Measurements from ENCODE around the gene INSC.

The INSC gene

DNA sequence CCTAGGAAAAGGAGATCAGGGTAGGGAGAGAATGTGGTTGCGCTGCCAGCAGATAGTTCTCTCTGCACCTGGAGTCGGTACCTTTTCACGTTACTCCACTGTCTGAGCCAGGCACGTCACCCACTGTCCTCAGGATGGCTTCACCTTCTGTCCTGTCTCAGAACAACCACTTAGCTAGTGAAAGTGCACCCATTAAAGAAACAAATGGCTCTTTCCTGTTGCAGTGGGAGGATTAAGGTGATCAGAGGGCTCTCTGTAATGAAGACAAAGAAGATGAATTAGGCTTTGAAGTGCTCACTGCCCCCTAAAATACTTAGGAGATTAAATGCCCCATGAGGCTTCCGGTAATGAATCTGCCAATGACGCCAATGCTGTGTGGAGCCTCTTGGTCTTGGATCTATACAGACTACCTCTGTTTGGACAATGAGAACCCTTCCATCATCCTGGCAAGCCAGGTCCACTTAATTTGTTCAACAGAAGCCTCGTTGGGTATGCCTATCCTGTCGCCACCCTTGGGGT lies 113.7 kb downstream of the INSC start:
- no peak for DNase-seq

DNA sequence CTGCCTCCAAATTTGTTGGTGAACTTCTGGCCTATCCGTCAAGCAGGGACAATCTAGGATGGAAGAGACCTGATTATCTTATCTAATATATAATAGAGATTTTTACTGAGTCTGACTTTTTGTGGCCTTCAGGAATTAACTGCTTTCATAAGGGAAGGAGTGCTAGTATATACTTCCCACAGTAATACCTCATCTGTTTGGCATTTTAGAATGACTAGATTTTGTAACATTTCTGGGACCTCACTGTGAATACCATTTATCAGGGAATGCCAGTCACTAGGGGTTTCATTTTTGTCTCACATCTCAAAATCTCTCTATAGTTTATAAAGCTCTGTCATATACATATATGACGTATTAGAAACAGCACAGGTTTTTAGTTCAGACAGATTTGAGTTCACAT lies 114.3 kb downstream of the INSC start:
- DNase-seq = no peak

DNA sequence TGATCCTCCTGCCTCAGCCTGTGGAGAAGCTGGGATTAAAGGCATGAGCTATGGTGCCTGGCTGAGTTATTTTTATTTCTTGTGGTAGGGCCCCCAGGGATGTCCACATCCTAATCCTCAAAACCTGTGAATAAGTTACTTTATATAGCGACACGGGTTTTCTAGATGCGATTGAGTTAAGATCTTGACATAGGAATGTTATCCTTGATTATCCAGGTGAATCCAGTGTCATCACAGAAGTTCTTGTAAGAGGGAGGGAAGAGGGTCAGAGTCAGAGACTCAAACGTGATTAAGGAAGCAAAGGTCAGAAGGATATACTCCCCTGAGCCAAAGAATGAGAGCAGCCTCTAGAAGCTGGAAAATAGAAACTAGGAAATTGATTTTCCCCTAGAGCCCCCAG lies 117.8 kb downstream of the INSC start:
- DNase-seq = no peak

DNA sequence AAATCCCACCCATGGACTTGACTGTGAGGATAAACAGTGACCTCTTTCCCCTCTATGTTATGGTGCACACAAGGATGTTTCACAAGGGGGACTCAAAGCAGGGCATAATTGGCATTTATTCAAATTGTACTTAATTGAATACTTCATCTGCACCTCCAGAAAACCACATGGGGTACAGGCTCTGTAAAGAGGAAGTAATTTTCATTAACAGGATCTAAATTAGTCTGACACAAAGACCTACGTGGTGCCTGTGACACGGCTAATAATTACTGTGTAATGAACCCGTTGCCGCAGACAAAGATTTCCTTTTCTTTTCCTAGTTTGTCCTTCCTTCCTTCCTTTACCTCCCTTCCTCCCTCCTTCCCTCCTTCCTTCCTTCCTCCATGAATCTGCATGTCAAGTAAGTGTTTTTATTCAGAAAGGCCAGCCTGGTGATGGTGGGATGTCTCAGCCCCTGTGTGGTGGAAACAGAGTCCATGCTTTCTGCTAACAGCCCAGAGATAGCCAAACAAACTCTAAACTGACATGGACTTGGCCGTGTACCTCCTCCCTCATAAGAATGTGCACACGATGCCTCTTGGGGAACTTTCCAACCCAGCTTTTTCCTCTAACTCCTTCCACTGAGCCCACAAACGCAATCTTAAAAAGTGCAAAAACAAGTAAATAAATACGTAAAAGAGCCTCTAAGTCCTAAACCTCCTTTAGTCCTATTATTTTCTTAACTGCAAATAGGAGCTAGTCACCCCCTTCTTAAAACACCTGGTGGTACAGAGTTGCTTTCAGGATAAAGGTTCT lies 118.8 kb downstream of the INSC start:
- no peak for DNase-seq

DNA sequence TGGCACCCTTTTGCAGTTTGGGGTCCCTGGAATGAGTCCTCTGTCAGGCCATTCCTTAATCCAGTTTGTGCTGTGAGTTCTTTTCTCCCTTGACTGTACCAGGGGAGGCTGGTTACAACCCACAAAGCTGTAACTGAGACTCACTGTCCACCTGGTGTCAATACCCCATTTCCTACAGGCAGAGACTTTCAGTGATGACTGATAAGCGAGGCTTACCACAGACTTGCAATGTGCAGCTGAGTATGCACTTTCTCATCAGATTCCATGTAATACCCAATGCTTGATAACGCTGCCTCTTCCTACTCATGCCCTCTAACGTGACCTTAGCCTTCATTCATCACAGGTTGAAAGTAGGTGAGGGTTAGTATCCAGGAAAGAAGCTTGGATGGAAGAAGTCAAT lies 120.1 kb downstream of the INSC start:
- DNase-seq = no peak

DNA sequence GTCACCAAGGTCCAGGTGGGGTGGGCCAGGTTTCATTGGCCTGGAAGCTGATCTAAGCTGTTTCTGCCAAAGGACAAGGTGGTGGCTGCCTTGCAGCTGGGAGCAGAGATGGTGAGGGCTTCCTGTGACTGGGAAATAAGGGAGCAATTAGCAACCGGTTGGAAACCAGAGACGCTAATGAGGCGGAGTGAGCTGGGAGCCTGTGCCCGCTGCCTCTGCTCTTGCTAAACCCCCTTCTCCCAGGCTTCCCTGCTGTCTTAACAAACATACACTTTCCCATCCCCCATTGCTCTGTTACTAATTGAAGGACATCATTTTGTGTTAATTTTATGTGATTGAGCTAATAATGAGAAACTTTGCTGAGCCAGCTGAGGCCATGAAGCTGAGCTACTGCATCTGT lies 121.8 kb downstream of the INSC start:
- no peak for DNase-seq

DNA sequence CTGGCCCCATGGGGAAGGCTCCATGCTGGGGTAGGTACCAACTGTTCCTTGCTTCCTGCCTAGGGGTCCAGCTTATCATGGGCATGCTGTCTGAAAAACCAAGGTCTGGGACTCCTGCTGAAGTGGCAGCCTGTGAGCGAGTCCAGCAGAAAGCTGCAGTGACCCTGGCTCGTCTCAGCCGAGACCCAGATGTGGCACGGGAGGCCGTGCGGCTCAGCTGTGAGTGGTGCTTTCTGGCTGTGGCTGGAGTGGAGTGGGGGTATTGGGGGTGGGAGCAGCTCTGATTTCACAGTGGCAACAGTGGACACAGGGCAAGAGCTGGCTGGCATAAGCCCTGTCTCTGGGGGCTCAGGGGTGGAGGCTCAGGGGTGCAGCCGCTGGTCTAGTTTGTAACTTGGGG lies 124.1 kb downstream of the INSC start:
- DNase-seq = no peak

DNA sequence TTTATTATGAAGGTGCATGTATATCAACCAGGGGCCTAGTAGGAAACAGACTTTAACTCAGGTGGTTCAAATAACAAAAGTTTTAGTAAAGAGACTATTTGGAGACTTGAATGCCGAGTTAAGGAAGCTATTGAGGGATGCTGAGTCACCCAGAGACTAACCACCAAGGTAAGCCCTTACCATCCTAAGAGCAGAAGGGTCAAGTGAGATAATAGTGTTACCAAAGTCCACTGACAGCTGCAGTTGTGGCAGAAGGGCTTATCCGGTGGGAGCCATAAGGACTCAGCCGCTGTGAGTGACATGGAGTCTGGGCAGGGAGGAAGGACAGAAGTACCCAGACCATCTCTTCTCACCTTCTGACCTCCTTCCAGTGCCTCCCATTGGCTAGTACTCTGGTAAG lies 134.0 kb downstream of the INSC start:
- no peak for DNase-seq

DNA sequence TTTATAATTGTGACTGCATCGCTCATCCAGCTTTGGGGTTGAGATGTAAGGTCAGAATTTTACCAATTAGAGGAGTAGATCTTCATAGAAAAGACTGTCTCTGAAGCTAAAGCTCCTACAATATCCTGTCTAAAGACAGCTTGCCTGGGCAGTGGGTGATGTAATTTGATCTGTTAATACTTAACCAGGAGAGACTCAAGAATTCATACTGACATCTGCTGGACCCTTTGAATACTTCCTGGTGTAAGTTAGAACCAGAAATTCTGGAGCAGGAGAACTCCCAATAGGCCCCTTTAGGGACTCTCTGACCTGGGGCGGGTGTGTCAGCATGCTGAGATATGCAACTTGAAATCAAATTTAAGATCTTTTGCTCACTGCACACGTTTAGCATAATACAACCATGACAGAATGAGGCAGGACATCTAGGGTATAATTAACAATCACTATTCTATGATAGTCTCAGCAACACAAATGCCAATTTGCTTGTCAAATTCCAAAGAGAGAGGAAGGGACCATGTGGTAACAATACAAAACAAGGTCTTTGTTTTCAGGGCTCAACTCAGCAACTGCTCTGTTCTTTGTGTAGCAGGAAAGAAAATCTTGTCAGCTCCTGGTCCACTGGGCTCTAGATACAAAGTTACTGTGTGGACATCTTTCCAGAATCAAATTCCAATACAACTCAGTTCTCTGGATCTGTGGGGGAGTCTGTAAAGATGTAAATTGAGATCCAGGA lies 143.9 kb downstream of the INSC start:
- no peak for DNase-seq

DNA sequence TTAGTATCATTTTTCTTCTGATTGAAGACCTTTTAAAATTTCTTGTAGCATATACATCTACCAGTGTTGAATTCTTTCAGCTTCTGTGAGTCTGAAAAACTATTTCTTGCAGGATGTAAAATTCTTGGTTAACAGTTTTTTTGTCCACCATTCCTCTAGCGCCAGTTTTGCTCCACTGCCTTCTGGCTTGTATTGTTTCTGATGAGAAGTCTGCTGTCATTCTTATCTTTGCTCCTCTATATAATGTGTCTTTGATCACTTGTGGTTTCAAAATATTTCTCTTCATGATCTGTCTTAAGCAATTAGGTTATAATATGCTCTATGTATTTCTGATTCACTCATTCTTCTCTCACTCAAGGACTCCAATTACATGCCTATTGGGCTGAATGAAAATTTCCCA lies 152.3 kb downstream of the INSC start:
- DNase-seq = no peak

DNA sequence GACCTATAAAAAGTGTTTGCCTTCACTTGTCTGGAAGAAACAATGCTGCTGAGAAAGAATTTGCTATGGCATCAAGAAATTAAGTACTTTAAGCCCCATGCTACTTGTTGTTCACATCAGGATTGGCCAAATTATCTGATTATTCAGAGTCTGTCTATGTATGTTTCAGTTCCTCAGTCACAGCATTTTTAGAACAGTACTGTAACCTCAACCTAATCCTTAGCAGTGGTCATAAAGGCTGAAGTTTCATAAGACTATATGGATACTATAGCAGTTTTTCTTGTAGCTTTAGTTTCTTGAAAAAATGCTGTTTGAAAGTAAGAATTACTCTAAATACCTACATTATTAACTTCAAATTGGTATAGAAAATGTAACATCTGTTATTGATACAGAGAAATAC lies 153.9 kb downstream of the INSC start:
- no peak for DNase-seq

DNA sequence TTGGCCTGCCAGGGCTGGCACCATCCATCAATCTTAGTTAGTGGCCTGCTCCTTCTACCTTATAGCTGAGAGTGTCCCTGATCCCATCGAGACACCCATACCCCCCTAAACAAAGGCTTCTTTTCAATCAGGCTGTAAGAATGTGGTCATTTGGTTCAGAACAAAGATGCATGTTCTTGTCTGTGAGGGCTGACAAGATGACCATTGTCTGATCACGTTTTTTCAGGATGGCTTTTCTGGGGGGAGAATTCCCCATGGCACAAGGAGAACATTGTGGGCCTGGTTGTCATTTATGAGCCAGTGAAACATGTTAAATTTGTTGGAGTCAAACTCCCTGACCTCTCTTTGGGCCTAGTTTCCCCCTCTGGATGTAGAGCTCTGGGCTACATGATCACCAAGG lies 160.4 kb downstream of the INSC start:
- no peak for DNase-seq

DNA sequence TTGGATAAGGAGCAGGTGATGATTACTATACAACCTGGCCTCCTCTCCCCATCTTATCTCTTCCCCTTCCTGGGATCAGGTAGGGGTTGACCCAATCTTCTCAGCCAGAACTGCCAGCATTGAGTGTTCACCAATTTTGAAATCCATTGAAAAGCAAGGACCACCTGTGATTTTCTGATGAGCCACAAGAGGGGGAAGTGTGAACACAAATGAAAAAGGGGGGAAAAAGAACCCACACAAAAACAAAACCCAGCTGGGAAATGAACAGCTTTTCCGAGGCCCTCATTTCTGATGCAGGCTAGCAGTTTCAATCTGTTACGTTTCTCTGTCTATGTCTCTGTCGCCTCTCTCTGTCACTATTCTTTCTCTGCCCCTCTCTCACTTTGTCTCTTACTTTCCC lies 161.9 kb downstream of the INSC start:
- DNase-seq = no peak

DNA sequence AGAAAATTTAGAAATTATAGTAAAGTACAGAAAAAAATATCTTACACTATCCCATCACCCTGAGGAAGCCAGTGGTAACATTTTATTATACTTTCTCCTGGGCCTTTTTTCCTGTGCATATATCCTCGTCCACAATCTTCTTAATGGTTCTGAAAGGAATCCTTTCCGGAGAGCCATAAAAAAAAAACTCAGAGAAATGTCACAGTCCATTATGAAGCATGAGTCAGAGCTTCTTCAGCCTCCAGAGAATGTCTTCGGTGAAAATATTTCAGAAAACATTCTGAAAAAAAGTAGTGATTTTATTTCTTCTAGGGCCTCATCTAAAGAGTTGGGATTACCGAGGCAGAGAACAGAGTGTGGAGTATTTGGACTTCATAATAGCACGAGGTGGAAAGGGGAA lies 163.4 kb downstream of the INSC start:
- no peak for DNase-seq

DNA sequence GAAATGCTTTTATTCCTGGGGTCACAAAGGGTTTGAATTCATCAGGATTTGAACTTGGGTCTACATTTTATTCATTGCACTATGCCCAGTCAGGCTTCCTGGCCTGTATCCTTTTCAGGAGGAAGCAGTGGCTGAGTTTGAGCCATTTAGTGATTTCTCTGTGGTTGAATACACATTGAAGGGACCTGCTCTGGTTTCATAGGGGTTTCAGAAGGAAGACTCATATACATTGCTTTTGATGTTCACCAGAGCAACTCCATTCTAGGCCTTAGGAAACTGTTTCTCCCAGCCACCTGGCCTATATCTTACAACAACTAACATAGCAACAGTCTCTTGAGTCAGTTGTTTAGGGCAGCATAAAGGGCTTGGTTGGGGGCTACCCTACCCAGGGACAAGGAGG lies 165.7 kb downstream of the INSC start:
- no peak for DNase-seq

DNA sequence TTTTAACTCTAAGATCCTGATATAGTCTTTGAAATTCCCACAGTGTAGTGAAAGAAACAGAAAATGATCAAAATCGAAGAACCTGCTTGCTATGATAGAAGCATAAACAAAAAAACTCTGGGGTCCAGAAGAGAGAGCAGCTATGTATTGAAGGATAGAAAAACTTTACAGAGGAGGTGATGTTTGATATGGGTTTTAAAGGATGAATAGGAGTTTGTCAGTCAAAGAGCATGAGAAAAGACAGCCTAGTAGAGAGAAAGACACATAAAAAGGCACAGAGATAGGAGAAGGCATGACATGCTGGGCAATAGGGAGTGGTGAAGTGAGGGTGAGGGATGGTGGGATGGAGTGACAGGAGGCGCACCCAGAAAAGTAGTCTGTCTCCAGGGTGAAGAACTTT lies 168.0 kb downstream of the INSC start:
- DNase-seq = no peak

DNA sequence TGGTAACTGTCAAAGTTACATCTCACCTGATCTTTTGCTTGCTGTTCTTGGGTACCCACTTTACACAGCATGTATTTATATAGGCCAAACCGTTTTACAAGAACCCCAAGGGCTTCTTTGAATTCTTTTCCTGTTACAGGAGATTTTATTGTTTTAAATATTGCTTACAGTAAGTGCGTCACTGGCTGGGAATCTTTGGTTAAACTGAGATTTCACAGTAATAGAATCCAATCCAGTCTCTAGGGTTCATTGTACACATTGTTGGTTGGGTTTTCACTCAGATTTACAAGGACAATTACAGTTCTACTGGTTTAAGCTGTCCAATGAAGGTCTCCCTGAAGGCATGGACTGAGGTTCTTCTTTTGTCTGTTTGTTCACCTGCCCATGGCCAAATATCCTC lies 171.7 kb downstream of the INSC start:
- DNase-seq = no peak

DNA sequence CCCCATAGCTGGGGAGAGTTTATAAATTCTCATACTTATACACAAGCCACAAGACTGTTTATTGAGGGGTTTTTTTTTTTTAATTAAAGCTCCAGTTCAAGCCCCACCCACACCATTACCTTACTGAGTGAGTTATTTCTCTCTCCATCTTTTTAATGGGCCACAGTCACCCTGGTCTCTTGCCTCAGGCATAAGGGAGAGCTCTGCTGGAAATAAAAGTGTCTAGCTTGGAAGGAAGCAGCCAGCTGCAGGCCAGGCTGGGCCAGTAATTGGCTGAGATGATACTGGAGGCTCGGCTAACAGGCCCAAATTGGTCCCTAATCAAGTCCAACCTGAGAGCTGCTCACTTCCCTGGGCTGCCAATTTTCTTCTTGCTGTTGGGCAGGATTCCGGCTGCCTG lies 174.1 kb downstream of the INSC start:
- DNase-seq = no peak

DNA sequence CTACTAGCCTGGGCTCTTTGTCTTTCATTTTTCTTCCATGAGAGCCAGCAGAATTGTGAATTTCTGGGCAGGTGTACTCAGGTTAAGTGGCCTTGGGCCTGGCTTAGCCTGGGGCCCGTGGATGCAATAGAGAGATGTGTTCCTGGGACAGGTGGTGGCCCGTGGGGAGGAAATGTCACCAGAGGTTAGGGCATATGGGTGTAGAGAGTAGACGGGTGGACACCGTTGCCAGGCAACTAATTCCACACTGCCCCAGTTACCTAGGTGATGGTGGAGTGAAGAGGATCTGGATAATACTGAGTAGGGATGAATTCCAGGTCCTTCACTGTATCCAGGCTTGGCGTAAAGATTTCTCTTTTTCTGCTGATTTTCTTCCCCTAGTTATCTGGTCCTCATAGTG lies 175.0 kb downstream of the INSC start:
- no peak for DNase-seq

DNA sequence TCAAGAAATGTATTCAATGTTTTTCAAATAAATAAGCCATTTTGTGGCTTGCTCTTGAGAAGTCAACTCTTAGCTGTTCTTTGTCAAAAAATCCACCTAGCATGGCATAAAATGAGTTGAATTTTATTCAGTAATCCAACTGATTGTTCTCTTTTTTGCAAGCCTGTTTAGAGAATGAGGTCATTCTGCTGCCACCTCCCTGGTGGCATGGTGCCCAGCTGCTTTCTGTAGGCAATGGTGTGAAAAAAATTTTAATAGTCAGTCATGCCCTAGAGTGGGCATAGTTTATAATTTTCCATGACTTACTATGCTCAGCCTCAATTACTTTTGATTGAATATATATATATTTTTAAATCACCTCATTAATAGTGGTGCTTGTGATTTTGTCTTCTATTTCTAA lies 177.2 kb downstream of the INSC start:
- no peak for DNase-seq

DNA sequence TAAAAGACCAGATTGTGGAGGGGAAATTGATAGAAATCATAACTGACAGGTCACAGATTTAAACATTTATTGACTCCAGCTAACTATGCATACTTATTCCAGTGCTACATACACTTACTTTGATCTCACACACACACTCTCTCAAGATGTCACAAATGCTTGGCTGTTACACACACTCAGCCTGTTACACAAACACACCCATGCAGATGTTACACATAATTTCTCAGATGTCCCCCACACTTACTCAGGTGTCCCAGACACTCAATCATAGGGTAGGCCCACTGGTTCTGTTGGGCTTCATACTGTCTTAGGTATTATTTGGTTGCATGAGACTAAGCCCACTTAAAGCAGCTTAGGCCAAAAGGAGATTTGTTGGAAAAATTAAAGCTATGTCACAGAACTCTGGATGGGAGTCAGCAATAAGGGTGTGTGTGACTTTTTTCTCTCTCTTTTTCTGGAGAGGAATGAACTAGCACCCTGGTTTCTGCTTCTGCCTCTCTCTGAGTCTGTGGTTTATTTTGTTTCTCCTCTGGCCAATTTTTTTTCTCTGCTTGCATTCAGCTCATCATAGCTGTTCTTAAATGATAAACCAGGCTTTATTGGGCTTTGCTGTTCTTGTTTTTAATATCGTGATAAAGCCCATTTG lies 179.4 kb downstream of the INSC start:
- DNase-seq = no peak

DNA sequence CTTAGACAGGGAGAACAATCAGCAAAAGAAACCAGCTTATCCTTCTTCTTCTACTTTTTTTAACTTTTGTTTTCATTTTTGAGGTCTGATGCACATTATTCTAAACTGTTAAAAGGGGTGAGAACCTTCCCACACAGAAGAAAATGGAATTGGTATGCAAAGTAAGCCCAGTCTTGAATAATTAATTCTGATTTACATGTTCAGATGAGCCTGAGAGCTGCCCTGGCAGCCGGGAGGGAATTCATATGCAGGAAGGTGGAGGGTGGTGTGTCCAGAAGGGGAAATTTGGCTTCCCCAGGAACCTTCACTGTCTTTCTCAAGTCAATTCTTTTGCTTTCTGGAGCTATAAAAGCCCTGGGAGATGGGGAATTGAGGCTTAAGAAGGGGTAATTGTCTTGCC lies 181.0 kb downstream of the INSC start:
- no peak for DNase-seq
